GM18951 (cell line): ENCODE results near the gene ARHGEF6.

Source experiments
- POLR2A ChIP-seq: IDR thresholded peaks from 4 replicates; pipeline ENCODE4 v1.6.1; 2011; ENCODE audit warnings: mild to moderate bottlenecking; ENCODE audit not compliant: insufficient read length, insufficient read depth; ENCODE audit errors: extremely low read depth
- in situ Hi-C: fragments of 300-500 bp; cut with MboI; formaldehyde crosslinking; loops from one replicate; pipeline ENCODE4 v1.12.0; 2022; ENCODE audit warnings: low sequenced_read_pairs, mixed read lengths, inconsistent platforms; ENCODE audit not compliant: unreplicated experiment

ARHGEF6 gene

GRCh38 chrX:136750364-136750763 is 30.4 kb downstream of the ARHGEF6 start:
- no peak for TF ChIP-seq POLR2A
- in situ Hi-C loops = no loop called here

DNA sequence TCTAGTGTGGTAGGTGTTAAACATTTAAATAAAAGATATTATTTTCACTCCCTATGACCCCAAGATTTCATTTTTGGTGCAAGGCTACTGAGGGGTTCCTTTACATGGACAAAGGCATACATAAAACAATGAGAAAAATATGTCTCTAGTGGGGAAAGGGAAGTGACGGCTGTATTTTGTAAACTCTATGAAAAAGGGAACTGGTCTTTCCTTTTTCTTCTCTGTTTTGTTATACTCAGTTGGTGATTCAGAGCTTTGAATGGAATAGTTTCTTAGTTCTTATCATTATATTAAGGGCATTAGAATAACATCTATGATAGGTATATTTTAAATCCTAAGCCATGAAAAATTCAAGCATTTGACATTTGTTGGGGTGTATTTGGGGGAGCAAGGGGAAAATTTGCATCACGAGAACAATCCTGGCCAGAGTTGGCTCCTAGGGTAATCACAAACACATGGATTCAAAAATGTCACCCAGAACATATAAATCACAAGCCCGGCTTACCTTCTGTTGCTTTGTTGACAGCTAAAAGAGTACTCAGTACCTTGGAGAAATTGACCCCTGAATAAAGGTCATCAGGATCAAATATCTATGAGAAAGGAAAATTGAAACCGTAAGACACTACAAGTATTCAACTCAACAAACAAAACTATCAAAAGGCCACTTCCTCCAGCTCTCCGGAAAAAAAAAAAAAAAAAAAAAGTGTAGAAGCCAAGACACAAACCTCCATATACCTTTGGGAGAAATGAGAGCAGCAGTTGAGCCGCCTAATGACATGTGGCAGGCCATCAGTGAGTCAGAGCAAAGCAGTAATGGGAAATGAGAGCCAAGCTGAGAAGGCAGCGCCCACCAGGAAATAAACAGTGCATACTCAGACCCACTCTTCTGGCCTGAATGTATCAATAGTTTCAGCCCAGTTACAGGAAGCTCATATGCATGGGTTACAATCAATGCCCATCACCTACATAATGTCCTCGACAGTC is 33.4 kb downstream of the ARHGEF6 start:
- TF ChIP-seq POLR2A = no peak
- in situ Hi-C loops = no loop called here

GRCh38 chrX:136745215-136746173 is 35.2 kb downstream of the ARHGEF6 start:
- in situ Hi-C loops = no loop called here
- TF ChIP-seq POLR2A = no peak

GRCh38 chrX:136742721-136743379 is 37.9 kb downstream of the ARHGEF6 start:
- in situ Hi-C loops = no loop called here

GRCh38 chrX:136738049-136738729 is 42.5 kb downstream of the ARHGEF6 start:
- in situ Hi-C loops = no loop called here
- TF ChIP-seq POLR2A = no peak

More at GRCh38 chrX:136742721-136743379, 37.9 kb downstream of the ARHGEF6 start:
- no peak for TF ChIP-seq POLR2A

DNA sequence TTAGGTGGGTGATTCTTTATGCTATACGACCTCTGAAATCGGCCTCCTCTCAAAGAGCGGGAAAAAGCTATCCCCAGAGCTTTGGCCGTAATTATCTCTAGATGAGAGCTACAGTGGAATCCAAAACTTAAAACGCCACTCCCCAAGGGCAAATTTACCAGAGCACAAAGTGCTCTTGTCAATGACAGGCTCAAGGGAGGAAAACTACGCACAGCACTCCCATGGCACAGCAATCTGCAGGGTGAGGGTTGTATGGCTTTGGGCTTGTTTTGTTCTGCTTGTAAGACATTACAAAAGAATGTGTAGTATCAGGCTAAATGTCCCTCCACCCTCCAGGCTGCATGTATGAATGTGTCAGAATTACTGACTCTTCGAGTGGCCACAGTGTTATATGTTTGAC is 44.0 kb downstream of the ARHGEF6 start:
- no peak for TF ChIP-seq POLR2A
- in situ Hi-C loops = no loop called here

DNA sequence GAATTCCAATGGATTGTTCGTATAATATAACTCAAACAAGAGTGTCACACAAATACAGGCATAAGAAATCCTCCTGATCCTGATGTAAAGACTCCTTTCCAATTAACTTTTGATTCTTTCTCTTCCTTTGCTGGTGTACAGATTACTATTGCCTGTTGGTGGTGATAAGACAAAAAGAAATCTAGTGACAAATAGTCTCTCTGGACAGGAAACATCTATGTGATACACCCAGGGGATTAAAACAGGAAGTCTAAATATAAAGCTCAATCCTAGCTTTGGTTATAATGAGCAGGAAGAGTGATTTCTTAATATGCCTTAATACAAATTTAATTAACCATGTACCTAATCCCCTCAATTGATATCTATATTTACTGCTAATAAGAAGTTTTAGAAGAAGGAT is 45.1 kb downstream of the ARHGEF6 start:
- in situ Hi-C loops = no loop called here

DNA sequence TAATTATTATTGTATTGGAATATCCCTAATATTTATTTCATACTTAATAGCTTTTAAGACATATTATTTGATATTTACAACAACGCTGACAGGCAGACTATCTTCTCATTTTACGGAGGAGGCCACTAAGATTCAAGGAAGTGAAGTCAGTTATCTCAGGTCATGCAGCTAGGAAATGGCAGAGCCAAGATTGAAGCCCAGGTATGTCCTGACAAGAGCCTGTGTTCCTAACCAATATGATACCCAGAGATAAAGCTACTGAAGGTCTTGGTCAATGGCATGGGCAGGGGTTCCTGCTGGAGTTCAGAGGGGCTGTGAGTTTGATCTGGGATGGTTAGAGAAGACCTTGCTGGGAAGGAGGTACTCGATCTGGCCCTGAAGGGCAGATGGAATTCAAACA is 47.1 kb downstream of the ARHGEF6 start:
- no peak for TF ChIP-seq POLR2A
- in situ Hi-C loops = no loop called here

More for the DNA sequence above, 45.1 kb downstream of the ARHGEF6 start:
- no peak for TF ChIP-seq POLR2A

DNA sequence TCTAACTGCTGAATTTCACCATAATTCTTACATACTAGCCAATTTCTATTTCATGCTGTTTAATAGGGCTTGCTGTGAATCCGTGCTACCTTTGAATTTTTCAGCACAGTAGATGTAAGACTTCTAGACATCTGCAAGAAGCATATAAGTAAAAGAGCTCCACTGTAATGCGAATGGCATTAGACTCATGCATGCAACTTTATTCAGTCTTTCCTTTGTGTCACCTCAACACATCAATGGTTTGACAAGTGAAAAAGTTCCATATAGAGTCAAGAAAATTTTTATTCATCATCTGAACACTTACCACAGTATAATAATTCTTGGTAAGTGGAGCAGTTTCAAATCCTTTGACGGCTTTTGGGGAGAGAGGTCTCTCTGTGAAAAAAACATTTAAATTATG is 48.9 kb downstream of the ARHGEF6 start:
- in situ Hi-C loops = no loop called here
- no peak for TF ChIP-seq POLR2A

- in situ Hi-C loops = no loop called here
- no peak for TF ChIP-seq POLR2A
These were observed 49.4 kb downstream of the ARHGEF6 start for GRCh38 chrX:136731207-136731782.

DNA sequence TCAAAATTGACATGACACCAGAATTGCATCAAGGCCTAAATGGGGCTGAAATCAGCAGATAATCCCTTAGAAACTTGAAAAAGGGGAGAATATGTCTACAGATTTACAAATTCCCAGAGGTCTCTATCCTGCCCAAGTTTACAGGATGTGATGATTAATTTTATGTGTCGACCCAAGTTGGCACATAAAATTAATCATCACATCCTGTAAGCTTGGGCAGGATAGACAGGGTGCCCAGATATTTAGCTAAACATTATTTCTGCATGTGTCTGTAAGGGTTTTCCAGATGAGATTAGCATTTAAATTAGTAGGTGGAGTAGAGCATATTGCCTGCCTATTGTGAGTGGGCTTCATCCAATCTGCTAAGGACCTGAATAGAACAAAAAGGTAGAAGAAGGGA is 52.3 kb downstream of the ARHGEF6 start:
- no peak for TF ChIP-seq POLR2A
- in situ Hi-C loops = no loop called here
